ENCODE results near the gene TBC1D22A.

GRCh38 chr22:47046411-47047065 is 284.1 kb downstream of the TBC1D22A start:
- no peak for TF ChIP-seq POLR2A (IDR thresholded peaks at IDR 0.05)
- TF ChIP-seq CTCF (IDR thresholded peaks at IDR 0.05): no peak
